ENCODE data around the gene TEC. TPM values are rescaled to one million over a fixed set of nuclear protein-coding genes. Genes with fewer than 3 reads are reported as not detected.

The TEC gene
- total and polyA plus RNA-seq, 9 of the 15 experiments (the other 6 are each of a cell fraction or from before 2014, with no cell fraction given): 5.3 to 14.7 (median 8.8) TPM

- TF ChIP-seq IFI16 (CRISPR knock-in tag; IDR thresholded peaks at IDR 0.05): no peak
- peak; percentile 95 for TF ChIP-seq SMARCE1 (IDR thresholded peaks at IDR 0.05)
- TF ChIP-seq POLR2AphosphoS2 (IDR thresholded peaks at IDR 0.05; ENCODE audit: low read length): no peak
- no peak; the same call in none of the 2 replicates for TF ChIP-seq ZNF584 (CRISPR knock-in tag; IDR thresholded peaks at IDR 0.05; ENCODE audit: low read depth)
- TF ChIP-seq RBM15 (IDR thresholded peaks at IDR 0.05; ENCODE audit: insufficient read depth, low read length): no peak
- TF ChIP-seq AFF1 (IDR thresholded peaks at IDR 0.05; ENCODE audit: low read depth in 1 of 2, partially characterized antibody in 2 of 2): peak in 1 of 2 experiments; percentile 54
- TF ChIP-seq SMARCA4 (IDR thresholded peaks at IDR 0.05): peak; percentile 98
- 0 out of 2 replicates have a peak, but pooled peaks have one; percentile 25 for TF ChIP-seq GABPA (tag; conservative IDR thresholded peaks at IDR 0.05; ENCODE audit: low read depth)
- no peak for TF ChIP-seq ZNF324 (CRISPR knock-in tag; IDR thresholded peaks at IDR 0.05)
- TF ChIP-seq RBM34 (IDR thresholded peaks at IDR 0.05; ENCODE audit: borderline replicate concordance, insufficient read depth, low read length): no peak
- TF ChIP-seq CHD2 (IDR thresholded peaks at IDR 0.05; ENCODE audit: low read depth, low read length): no peak
- TF ChIP-seq, protein P1, sequence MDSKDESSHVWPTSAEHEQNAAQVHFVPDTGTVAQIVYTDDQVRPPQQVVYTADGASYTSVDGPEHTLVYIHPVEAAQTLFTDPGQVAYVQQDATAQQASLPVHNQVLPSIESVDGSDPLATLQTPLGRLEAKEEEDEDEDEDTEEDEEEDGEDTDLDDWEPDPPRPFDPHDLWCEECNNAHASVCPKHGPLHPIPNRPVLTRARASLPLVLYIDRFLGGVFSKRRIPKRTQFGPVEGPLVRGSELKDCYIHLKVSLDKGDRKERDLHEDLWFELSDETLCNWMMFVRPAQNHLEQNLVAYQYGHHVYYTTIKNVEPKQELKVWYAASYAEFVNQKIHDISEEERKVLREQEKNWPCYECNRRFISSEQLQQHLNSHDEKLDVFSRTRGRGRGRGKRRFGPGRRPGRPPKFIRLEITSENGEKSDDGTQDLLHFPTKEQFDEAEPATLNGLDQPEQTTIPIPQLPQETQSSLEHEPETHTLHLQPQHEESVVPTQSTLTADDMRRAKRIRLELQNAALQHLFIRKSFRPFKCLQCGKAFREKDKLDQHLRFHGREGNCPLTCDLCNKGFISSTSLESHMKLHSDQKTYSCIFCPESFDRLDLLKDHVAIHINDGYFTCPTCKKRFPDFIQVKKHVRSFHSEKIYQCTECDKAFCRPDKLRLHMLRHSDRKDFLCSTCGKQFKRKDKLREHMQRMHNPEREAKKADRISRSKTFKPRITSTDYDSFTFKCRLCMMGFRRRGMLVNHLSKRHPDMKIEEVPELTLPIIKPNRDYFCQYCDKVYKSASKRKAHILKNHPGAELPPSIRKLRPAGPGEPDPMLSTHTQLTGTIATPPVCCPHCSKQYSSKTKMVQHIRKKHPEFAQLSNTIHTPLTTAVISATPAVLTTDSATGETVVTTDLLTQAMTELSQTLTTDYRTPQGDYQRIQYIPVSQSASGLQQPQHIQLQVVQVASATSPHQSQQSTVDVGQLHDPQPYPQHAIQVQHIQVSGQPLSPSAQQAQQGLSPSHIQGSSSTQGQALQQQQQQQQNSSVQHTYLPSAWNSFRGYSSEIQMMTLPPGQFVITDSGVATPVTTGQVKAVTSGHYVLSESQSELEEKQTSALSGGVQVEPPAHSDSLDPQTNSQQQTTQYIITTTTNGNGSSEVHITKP (IDR thresholded peaks at IDR 0.05; ENCODE audit: partially characterized antibody): no peak
- TF ChIP-seq CBX3 (IDR thresholded peaks at IDR 0.05; ENCODE audit: borderline replicate concordance in 1 of 2, low read length in 2 of 2): peak in 1 of 2 experiments; percentile 76; a peak in 2 of 3 replicates
- TF ChIP-seq, protein P2, sequence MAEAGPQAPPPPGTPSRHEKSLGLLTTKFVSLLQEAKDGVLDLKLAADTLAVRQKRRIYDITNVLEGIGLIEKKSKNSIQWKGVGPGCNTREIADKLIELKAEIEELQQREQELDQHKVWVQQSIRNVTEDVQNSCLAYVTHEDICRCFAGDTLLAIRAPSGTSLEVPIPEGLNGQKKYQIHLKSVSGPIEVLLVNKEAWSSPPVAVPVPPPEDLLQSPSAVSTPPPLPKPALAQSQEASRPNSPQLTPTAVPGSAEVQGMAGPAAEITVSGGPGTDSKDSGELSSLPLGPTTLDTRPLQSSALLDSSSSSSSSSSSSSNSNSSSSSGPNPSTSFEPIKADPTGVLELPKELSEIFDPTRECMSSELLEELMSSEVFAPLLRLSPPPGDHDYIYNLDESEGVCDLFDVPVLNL (CRISPR knock-in tag; IDR thresholded peaks at IDR 0.05; ENCODE audit: low read depth): no peak
- TF ChIP-seq NEUROD1 (IDR thresholded peaks at IDR 0.05; ENCODE audit: borderline replicate concordance, low read depth, low read length, partially characterized antibody): peak; percentile 78
- no peak for TF ChIP-seq KLF10 (CRISPR knock-in tag; IDR thresholded peaks at IDR 0.05)
- TF ChIP-seq PRPF4 (IDR thresholded peaks at IDR 0.05; ENCODE audit: insufficient read depth, low read depth, low read length, poor library complexity, severe bottlenecking): no peak
- peak in 1 of 2 experiments; percentile 79; a peak in 2 of 4 replicates for TF ChIP-seq MLLT1 (IDR thresholded peaks at IDR 0.05)
These were observed 65.8 kb downstream of the TEC start (continued) for GRCh38 chr4:48203819-48204218.

Data from K562 (cell line).